ENCODE results near the gene ING5.

Gene ING5

GRCh38 chr2:241774419-241775222 lies 72.8 kb downstream of the ING5 start:
- in situ Hi-C loops (cut with MboI; ENCODE audit: low sequenced_read_pairs), result no loop called here

- in situ Hi-C loops (cut with MboI; ENCODE audit: low sequenced_read_pairs), result no loop called here
These were observed 73.7 kb downstream of the ING5 start for GRCh38 chr2:241775223-241776177.

GRCh38 chr2:241776336-241777169 lies 74.7 kb downstream of the ING5 start, which contains the start of gene GAL3ST2:
Gene GAL3ST2, plus strand, starts transcription at chr2:241776822. Its CDS starts 134 bp downstream, at chr2:241776956.
- in situ Hi-C loops (cut with MboI; ENCODE audit: low sequenced_read_pairs), result no loop called here

DNA sequence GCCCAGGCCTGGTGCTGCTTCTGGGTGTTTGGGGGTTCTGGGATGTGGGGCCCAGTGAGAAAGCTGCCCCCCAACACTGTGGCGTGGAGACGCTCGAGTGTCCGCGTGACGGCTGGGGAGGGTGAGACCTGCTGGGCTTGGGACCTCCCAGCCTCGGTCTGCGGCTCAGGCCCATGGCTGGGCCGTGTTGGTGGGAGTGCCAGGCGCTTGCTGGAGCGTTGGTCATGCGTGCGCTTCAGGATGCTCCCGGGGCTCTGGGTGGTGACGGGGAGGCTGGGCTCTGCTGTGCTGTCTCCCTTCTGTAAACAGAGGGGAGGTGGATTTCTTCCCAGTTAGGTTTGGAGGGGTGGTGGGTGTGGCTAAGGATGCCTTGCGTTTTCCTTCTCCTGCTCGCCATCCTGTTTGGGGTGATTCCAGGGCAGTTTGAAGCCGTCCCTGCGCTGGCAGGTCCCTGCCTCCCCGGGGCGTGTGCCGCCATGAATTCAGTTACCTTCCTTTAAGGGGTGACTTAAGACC lies 75.4 kb downstream of the ING5 start:
- in situ Hi-C loops (cut with MboI; ENCODE audit: low sequenced_read_pairs), result no loop called here

- in situ Hi-C loops (cut with MboI; ENCODE audit: low sequenced_read_pairs), result no loop called here
These were observed 76.1 kb downstream of the ING5 start for GRCh38 chr2:241777686-241778627.

Data from HL-60/S4 treated with retinoic acid at 250 ng/mL for 4 days and 3 days (cell line).